Smooth muscle cell (in vitro differentiated cells): ENCODE data around the gene ESRP2. TPM values are rescaled to one million over a fixed set of nuclear protein-coding genes. Genes with fewer than 3 reads are reported as not detected.

Experiments
- DNase-seq: peaks from one replicate; lab custom pipeline; 2025; ENCODE audit not compliant: unreplicated experiment; lab: John Stamatoyannopoulos, UW
- H2AFZ ChIP-seq: fragments of 200-600 bp; sonication (generic); 2 replicates; pipeline ENCODE4 v1.6.0; 2016; ENCODE audit warnings: antibody characterized with exemption, low read depth, mild to moderate bottlenecking
- H3F3A ChIP-seq: fragments of 200-600 bp; sonication (generic); 2 replicates; pipeline ENCODE4 v1.6.0; 2017; ENCODE audit warnings: antibody characterized with exemption, low read depth
- H3K27ac ChIP-seq: fragments of 200-600 bp; sonication (generic); 2 replicates; pipeline ENCODE4 v1.5.1; 2016; ENCODE audit warnings: low read depth, mild to moderate bottlenecking
- H3K27me3 ChIP-seq: fragments of 200-600 bp; sonication (generic); 2 replicates; pipeline ENCODE4 v1.6.1; 2016; ENCODE audit warnings: low read depth, mild to moderate bottlenecking
- H3K36me3 ChIP-seq: fragments of 200-600 bp; sonication (generic); 2 replicates; pipeline ENCODE4 v1.5.1; 2016; ENCODE audit warnings: low read depth
- H3K4me1 ChIP-seq: fragments of 200-600 bp; sonication (generic); 2 replicates; pipeline ENCODE4 v1.5.1; 2016; ENCODE audit warnings: low read depth
- H3K4me2 ChIP-seq: fragments of 200-600 bp; sonication (generic); 2 replicates; pipeline ENCODE4 v1.6.0; 2016; ENCODE audit warnings: mild to moderate bottlenecking
- H3K4me3 ChIP-seq: fragments of 200-600 bp; sonication (generic); 2 replicates; pipeline ENCODE4 v1.5.1; 2016; ENCODE audit warnings: mild to moderate bottlenecking
- H3K79me2 ChIP-seq: fragments of 200-600 bp; sonication (generic); 2 replicates; pipeline ENCODE4 v1.6.0; 2016; ENCODE audit warnings: low read depth, mild to moderate bottlenecking
- H3K9ac ChIP-seq: fragments of 200-600 bp; sonication (generic); 2 replicates; pipeline ENCODE4 v1.6.0; 2016; ENCODE audit warnings: low read depth
- H3K9me3 ChIP-seq: fragments of 200-600 bp; sonication (generic); replicated peaks from 2 replicates; pipeline ENCODE4 v1.5.1; 2016; ENCODE audit warnings: low read depth
- H4K20me1 ChIP-seq: fragments of 200-600 bp; sonication (generic); 2 replicates; pipeline ENCODE4 v1.6.0; 2016; ENCODE audit warnings: low read depth
- CTCF ChIP-seq: fragments of 200-600 bp; sonication (generic); IDR thresholded peaks from 2 replicates; pipeline ENCODE4 v1.5.1; 2017; ENCODE audit warnings: borderline replicate concordance, mild to moderate bottlenecking, antibody characterized with exemption; ENCODE audit not compliant: insufficient read depth, poor library complexity, severe bottlenecking
- WGBS: methylation state at CpG from one replicate; pipeline ENCODE4 v1.1.7; 2016; ENCODE audit warnings: low lambda C conversion rate; 5-methylcytosine and 5-hydroxymethylcytosine counted together
- polyA plus RNA-seq: library from polyadenylated mRNA; unstranded; fragments of >200 nt; fragmentation: Nextera tagmentation; extraction: Ambion mirVana; gene quantifications from 2 replicates; pipeline ENCODE4 v1.2.1, GENCODE V29; 2016
- total RNA-seq: library from RNA; depleted of rRNA; stranded (reverse); fragments of >200 nt; gene quantifications from 2 replicates; pipeline ENCODE4 v1.2.3, GENCODE V29; 2014

Gene ESRP2
- total and polyA plus RNA-seq, 2 experiments from 2014 or later: 2.7 to 8.5 TPM

DNA sequence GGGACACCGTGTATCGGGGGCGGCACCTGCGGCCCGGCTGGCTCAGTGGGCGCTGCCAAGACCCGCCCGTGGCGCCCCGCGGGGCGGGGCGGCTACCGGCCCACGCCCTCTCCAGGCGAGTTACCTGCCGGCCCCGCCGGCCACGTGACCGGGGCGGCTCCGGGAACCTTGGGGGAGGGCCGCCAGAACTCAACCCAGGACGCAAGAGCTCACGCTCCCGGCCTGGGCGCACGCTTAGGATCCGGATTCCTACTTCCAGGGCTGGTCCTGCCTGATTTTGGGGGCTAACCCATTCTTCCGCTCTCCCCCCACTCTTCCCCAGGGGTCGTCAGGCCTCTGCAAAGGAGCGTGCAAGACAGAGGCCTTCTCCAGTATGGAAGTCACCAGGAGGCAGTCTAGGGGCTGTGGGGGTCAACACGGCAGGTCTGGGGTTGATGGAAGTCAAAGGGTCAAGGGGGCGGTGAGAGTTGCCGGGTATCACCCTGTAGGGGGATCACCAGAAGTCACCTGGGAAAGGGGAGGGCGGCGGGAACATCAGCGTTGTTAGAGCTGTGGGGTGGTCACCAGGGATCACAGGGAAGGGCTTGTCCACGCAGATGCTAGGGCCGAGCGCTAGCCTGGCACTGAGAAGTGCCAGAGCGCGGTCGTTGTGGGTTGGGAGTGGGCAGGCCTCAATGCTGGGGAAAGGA is 354 bp upstream of the ESRP2 start:
- DNase-seq: no peak
- Histone ChIP-seq H3F3A (peaks cover 16% of the 10 kb centered on the region), H4K20me1 (peaks cover 7% of the 10 kb centered on the region), H3K4me3 (peak overlapping the region; percentile 60), H3K79me2 (no peaks in the 10 kb centered on the region), H3K9ac (peak overlapping the region; percentile 69), H3K27ac (peak overlapping the region; percentile 83), H3K36me3 (no peaks in the 10 kb centered on the region), H3K4me2 (peak overlapping the region; percentile 92), H3K9me3 (no peaks in the 10 kb centered on the region), H3K4me1 (peaks cover 21% of the 10 kb centered on the region), H2AFZ (peak overlapping the region; percentile 58), H3K27me3 (peaks cover 17% of the 10 kb centered on the region)
- 5% methylated on average over 38 of the region's 45 CpGs for WGBS
- no peak for TF ChIP-seq CTCF

- Histone ChIP-seq H4K20me1 (peaks cover 7% of the 10 kb centered on the region), H3K36me3 (no peaks in the 10 kb centered on the region), H3K4me2 (peak overlapping the region; percentile 92), H3K79me2 (no peaks in the 10 kb centered on the region), H2AFZ (no peak overlapping the region), H3K9me3 (no peaks in the 10 kb centered on the region), H3K27me3 (peaks cover 17% of the 10 kb centered on the region), H3K9ac (peak overlapping the region; percentile 28), H3K27ac (peak overlapping the region; percentile 56), H3F3A (peaks cover 16% of the 10 kb centered on the region), H3K4me3 (peak overlapping the region; percentile 60), H3K4me1 (peaks cover 21% of the 10 kb centered on the region)
- no peak for DNase-seq
- WGBS: 4% methylated on average over 72 of the region's 73 CpGs
- TF ChIP-seq CTCF: peak; percentile 10
Measured at GRCh38 chr16:68235108-68235886, 630 bp downstream of the ESRP2 start.

GRCh38 chr16:68234188-68235107 is 1.5 kb downstream of the ESRP2 start:
- peaks cover 14% of the 10 kb centered on the region for H4K20me1 ChIP-seq
- no peaks in the 10 kb centered on the region for H3K9me3 ChIP-seq
- 35% methylated on average over 13 of the region's 13 CpGs for WGBS
- H3K4me2 ChIP-seq: peak overlapping the region; percentile 92
- H3K36me3 ChIP-seq: no peaks in the 10 kb centered on the region
- no peak for DNase-seq
- H2AFZ ChIP-seq: no peak overlapping the region
- H3K4me3 ChIP-seq: peak overlapping the region; percentile 60
- no peak overlapping the region for H3K9ac ChIP-seq
- H3K4me1 ChIP-seq: peaks cover 21% of the 10 kb centered on the region
- H3F3A ChIP-seq: peaks cover 16% of the 10 kb centered on the region
- H3K27ac ChIP-seq: peak overlapping the region; percentile 56
- no peaks in the 10 kb centered on the region for H3K79me2 ChIP-seq
- peaks cover 17% of the 10 kb centered on the region for H3K27me3 ChIP-seq
- no peak for TF ChIP-seq CTCF
